DND-41 (cell line): ENCODE measurements around the gene KRAS.

Experiments
- EZH2 ChIP-seq: IDR thresholded peaks from 3 replicates; pipeline ENCODE4 v1.6.1; 2012; ENCODE audit warnings: borderline replicate concordance, low read depth, mild to moderate bottlenecking, moderate library complexity, low read length, inconsistent platforms; ENCODE audit not compliant: severe bottlenecking
- TF ChIP-seq, protein P1 (sequence below): IDR thresholded peaks from 2 replicates; pipeline ENCODE4 v1.5.1; 2012; ENCODE audit warnings: borderline replicate concordance, low read length, moderate library complexity, mild to moderate bottlenecking; ENCODE audit not compliant: poor library complexity, severe bottlenecking; ENCODE audit errors: extremely low read depth

DNA sequence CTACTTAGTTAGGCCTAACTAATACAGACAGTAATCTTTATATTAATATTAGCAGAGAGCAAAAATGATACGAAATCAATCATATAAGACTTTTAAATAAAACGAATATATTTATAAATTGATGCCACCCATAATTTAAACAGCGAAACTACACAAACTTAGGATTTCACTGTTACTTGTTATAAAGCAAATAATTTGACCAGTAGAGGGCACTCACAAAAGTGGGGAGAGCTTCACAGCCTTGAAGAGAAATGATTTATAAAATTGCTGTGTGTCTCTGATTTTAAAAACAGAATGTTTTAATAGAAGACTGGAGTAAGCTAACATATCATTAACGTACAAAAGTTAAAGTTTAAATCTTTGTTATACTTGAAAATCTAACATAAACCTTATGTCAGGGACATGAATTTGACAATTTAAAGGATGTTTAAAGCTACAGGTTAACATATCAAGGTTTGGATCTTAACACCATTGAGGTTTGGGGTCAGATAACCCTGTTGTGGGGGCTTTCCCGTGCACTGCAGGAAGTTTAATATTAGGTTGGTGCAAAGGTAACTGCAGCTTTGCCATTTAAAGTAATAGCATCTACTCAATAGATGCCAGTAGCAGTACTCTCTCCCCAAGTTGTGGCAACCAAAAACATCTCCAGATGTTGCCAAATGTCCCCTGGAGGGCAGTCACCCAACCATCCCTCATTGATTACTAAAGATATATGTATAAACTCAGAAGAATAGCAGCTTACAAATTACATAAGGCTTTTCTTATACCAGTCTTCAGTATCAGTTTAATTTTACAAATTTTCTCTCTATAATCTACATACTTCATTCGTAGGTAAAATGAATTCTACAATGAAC is 9.3 kb downstream of the KRAS start:
- TF ChIP-seq, protein P1, sequence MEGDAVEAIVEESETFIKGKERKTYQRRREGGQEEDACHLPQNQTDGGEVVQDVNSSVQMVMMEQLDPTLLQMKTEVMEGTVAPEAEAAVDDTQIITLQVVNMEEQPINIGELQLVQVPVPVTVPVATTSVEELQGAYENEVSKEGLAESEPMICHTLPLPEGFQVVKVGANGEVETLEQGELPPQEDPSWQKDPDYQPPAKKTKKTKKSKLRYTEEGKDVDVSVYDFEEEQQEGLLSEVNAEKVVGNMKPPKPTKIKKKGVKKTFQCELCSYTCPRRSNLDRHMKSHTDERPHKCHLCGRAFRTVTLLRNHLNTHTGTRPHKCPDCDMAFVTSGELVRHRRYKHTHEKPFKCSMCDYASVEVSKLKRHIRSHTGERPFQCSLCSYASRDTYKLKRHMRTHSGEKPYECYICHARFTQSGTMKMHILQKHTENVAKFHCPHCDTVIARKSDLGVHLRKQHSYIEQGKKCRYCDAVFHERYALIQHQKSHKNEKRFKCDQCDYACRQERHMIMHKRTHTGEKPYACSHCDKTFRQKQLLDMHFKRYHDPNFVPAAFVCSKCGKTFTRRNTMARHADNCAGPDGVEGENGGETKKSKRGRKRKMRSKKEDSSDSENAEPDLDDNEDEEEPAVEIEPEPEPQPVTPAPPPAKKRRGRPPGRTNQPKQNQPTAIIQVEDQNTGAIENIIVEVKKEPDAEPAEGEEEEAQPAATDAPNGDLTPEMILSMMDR, result peak; percentile 67
- no peak for TF ChIP-seq EZH2
